Fibroblast of lung (primary cell): Measurements from ENCODE around the gene COP1.

Experiments
- CTCF ChIP-seq, 2 donors: IDR thresholded peaks in 1 of 2; conservative IDR thresholded peaks in 1 of 2; 1 replicate in 1 of 2; 2 replicates in 1 of 2; pipeline ENCODE4 v1.5.1; 2011 to 2012; ENCODE audit warnings: low read length in 2 of 2, control low read depth in 1 of 2, inconsistent platforms in 1 of 2, low read depth in 1 of 2, mild to moderate bottlenecking in 1 of 2
- EZH2 ChIP-seq: IDR thresholded peaks from 2 replicates; pipeline ENCODE4 v1.5.1; 2012; ENCODE audit warnings: low read length, control low read depth, mild to moderate bottlenecking; ENCODE audit errors: missing control alignments

- TF ChIP-seq CTCF (conservative IDR thresholded peaks at IDR 0.05 in 1 of 2, IDR thresholded peaks at IDR 0.05 in 1 of 2; ENCODE audit: low read depth in 1 of 2, low read length in 2 of 2) (no peak), EZH2 (no peak)
Measured at GRCh38 chr1:176051402-176051801, 155.7 kb downstream of the COP1 start.
